IMR-90 (cell line): ENCODE results near the gene LARP4B. TPM values are rescaled to one million over a fixed set of nuclear protein-coding genes. Genes with fewer than 3 reads are reported as not detected.

Experiments
- ATAC-seq: fragments of 200-7000 bp; cut with Tn5 transposase; 2 replicates; pipeline ENCODE4 v1.9.1; 2020; ENCODE audit warnings: low read depth, mild to moderate bottlenecking, moderate library complexity
- BruUV-seq: library from RNA; stranded (reverse); fragments of 400-500 nt; replicated peaks from 2 replicates; lab custom pipeline; 2021; lab: Mats Ljungman, UMichigan
- CTCF ChIA-PET: fragments of 300-600 bp; formaldehyde crosslinking; extraction: SDS; loops from one replicate; lab custom pipeline; 2021; ENCODE audit warnings: antibody characterized with exemption; lab: Yijun Ruan, JAX
- POLR2A ChIA-PET: fragments of 300-600 bp; sonication (Branson Sonifier 250); formaldehyde crosslinking; loops from one replicate; lab custom pipeline; 2022; ENCODE audit warnings: antibody characterized with exemption; ENCODE audit not compliant: unreplicated experiment; lab: Charles Lee
- DNase-seq: peaks from one replicate; pipeline ENCODE4 v3.0.0; 2013
- H2AFZ ChIP-seq: replicated peaks from 2 replicates; pipeline ENCODE3; 2013; ENCODE audit warnings: low read length, mild to moderate bottlenecking; ENCODE audit not compliant: poor library complexity
- H2AK5ac ChIP-seq: 2 replicates; pipeline ENCODE4 v1.6.1; 2013; ENCODE audit warnings: low read depth, low read length, inconsistent platforms
- H2AK9ac ChIP-seq: replicated peaks from 2 replicates; pipeline ENCODE3; 2013; ENCODE audit warnings: mild to moderate bottlenecking, low read depth, low read length, moderate library complexity; ENCODE audit not compliant: poor library complexity
- H2BK120ac ChIP-seq: 2 replicates; pipeline ENCODE4 v1.6.1; 2013; ENCODE audit warnings: low read depth, low read length, inconsistent platforms
- H2BK15ac ChIP-seq: 3 replicates; pipeline ENCODE4 v1.6.1; 2013; ENCODE audit warnings: low read depth, low read length, inconsistent platforms
- H2BK20ac ChIP-seq: 2 replicates; pipeline ENCODE4 v1.6.1; 2013; ENCODE audit warnings: low read depth, mild to moderate bottlenecking, inconsistent platforms, low read length, moderate library complexity
- H2BK5ac ChIP-seq: 2 replicates; pipeline ENCODE4 v1.6.1; 2013; ENCODE audit warnings: mild to moderate bottlenecking, low read depth, low read length, inconsistent platforms; ENCODE audit not compliant: poor library complexity, severe bottlenecking
- H3K14ac ChIP-seq: replicated peaks from 2 replicates; pipeline ENCODE4 v1.6.1; 2013; ENCODE audit warnings: low read depth, low read length, inconsistent platforms
- H3K18ac ChIP-seq: 2 replicates; pipeline ENCODE4 v1.6.1; 2013; ENCODE audit warnings: low read depth, low read length, control low read depth
- H3K23ac ChIP-seq: 2 replicates; pipeline ENCODE4 v1.6.1; 2013; ENCODE audit warnings: low read depth, low read length, inconsistent platforms
- H3K27ac ChIP-seq: 2 replicates; pipeline ENCODE4 v1.5.1; 2013; ENCODE audit warnings: mild to moderate bottlenecking, control low read depth, low read length; ENCODE audit not compliant: insufficient read depth
- H3K27me3 ChIP-seq: 2 replicates; pipeline ENCODE4 v1.6.1; 2013; ENCODE audit warnings: low read length; ENCODE audit not compliant: control insufficient read depth, insufficient read depth
- H3K36me3 ChIP-seq: 2 replicates; pipeline ENCODE4 v1.6.1; 2013; ENCODE audit warnings: low read length, mixed read lengths; ENCODE audit not compliant: control insufficient read depth, insufficient read depth
- H3K4ac ChIP-seq: 2 replicates; pipeline ENCODE4 v1.6.1; 2013; ENCODE audit warnings: low read depth, low read length, inconsistent platforms
- H3K4me1 ChIP-seq: 2 replicates; pipeline ENCODE4 v1.6.1; 2013; ENCODE audit warnings: low read length, mixed read lengths; ENCODE audit not compliant: control insufficient read depth, insufficient read depth
- H3K4me2 ChIP-seq: 2 replicates; pipeline ENCODE4 v1.6.1; 2013; ENCODE audit warnings: low read depth, mild to moderate bottlenecking, control low read depth, low read length, moderate library complexity
- H3K4me3 ChIP-seq: 2 replicates; pipeline ENCODE4 v1.5.1; 2013; ENCODE audit warnings: low read depth, mild to moderate bottlenecking, control low read depth, low read length, moderate library complexity; ENCODE audit not compliant: insufficient read depth
- H3K56ac ChIP-seq: 2 replicates; pipeline ENCODE4 v1.6.1; 2013; ENCODE audit warnings: low read length, inconsistent platforms; ENCODE audit not compliant: insufficient read depth; ENCODE audit errors: extremely low read depth
- H3K79me1 ChIP-seq, 2 experiments: 2 replicates each; pipeline ENCODE4 v1.6.1; 2013; ENCODE audit warnings: low read length in 2 of 2, inconsistent platforms in 1 of 2, low read depth in 1 of 2
- H3K9ac ChIP-seq: 2 replicates; pipeline ENCODE4 v1.6.1; 2013; ENCODE audit warnings: low read depth, low read length, control low read depth
- H3K9me1 ChIP-seq: 2 replicates; pipeline ENCODE4 v1.6.1; 2013; ENCODE audit warnings: low read length, inconsistent platforms; ENCODE audit not compliant: insufficient read depth
- H3K9me3 ChIP-seq: 2 replicates; pipeline ENCODE4 v1.6.1; 2013; ENCODE audit warnings: low read length; ENCODE audit not compliant: control insufficient read depth, insufficient read depth
- H4K20me1 ChIP-seq: 2 replicates; pipeline ENCODE4 v1.6.1; 2013; ENCODE audit warnings: low read length, inconsistent platforms; ENCODE audit not compliant: insufficient read depth
- H4K5ac ChIP-seq: 2 replicates; pipeline ENCODE4 v1.6.1; 2013; ENCODE audit warnings: mild to moderate bottlenecking, low read depth, low read length, control low read depth
- H4K8ac ChIP-seq, 2 experiments: 2 replicates each; pipeline ENCODE4 v1.6.1; 2013; ENCODE audit warnings: low read depth in 2 of 2, low read length in 2 of 2, control low read depth in 1 of 2, inconsistent platforms in 1 of 2
- H4K91ac ChIP-seq: 2 replicates; pipeline ENCODE4 v1.6.1; 2013; ENCODE audit warnings: low read depth, low read length, inconsistent platforms; ENCODE audit not compliant: insufficient read depth
- BHLHE40 ChIP-seq: fragments of 150-350 bp; IDR thresholded peaks from 2 replicates; pipeline ENCODE4 v1.6.1; 2016; ENCODE audit warnings: mild to moderate bottlenecking, low read depth, low read length
- CEBPB ChIP-seq: IDR thresholded peaks from 2 replicates; pipeline ENCODE4 v1.6.1; 2012; ENCODE audit warnings: low read depth, low read length, improper control_type of control experiment
- ELK1 ChIP-seq: fragments of 150-350 bp; IDR thresholded peaks from 2 replicates; pipeline ENCODE4 v1.6.1; 2016; ENCODE audit warnings: low read depth, mild to moderate bottlenecking, low read length, moderate library complexity, borderline replicate concordance
- FOS ChIP-seq: fragments of 150-350 bp; IDR thresholded peaks from 2 replicates; pipeline ENCODE4 v1.6.1; 2016; ENCODE audit warnings: low read depth, low read length
- MAZ ChIP-seq: IDR thresholded peaks from 2 replicates; pipeline ENCODE4 v1.6.1; 2012; ENCODE audit warnings: low read depth, mild to moderate bottlenecking, low read length, improper control_type of control experiment, moderate library complexity, borderline replicate concordance
- MXI1 ChIP-seq: IDR thresholded peaks from 2 replicates; pipeline ENCODE4 v1.6.1; 2012; ENCODE audit warnings: low read depth, mild to moderate bottlenecking, low read length, moderate library complexity, borderline replicate concordance
- NFE2L2 ChIP-seq: fragments of 150-350 bp; IDR thresholded peaks from 2 replicates; pipeline ENCODE4 v1.6.1; 2016; ENCODE audit warnings: low read depth, mild to moderate bottlenecking, low read length
- POLR2A ChIP-seq: IDR thresholded peaks from 2 replicates; pipeline ENCODE4 v1.6.1; 2012; ENCODE audit warnings: mild to moderate bottlenecking, low read depth, low read length
- RAD21 ChIP-seq: IDR thresholded peaks from 2 replicates; pipeline ENCODE4 v1.6.1; 2012; ENCODE audit warnings: low read length, improper control_type of control experiment
- RCOR1 ChIP-seq: IDR thresholded peaks from 2 replicates; pipeline ENCODE4 v1.6.1; 2012; ENCODE audit warnings: mild to moderate bottlenecking, low read length, improper control_type of control experiment; ENCODE audit not compliant: insufficient replicate concordance
- USF2 ChIP-seq: fragments of 150-350 bp; IDR thresholded peaks from 2 replicates; pipeline ENCODE4 v1.6.1; 2017; ENCODE audit warnings: mild to moderate bottlenecking, antibody characterized with exemption, low read length, low read depth
- WGBS, 2 experiments: methylation state at CpG; one replicate each; pipeline versions ENCODE4 v1.1.5 to v1.1.7; 2013; ENCODE audit warnings: missing lambda C conversion rate in 2 of 2; ENCODE audit not compliant: insufficient read length in 1 of 2; ENCODE audit errors: extremely low coverage in 2 of 2; 5-methylcytosine and 5-hydroxymethylcytosine counted together
- dilution Hi-C: fragments of 300-500 bp; cut with HindIII; formaldehyde crosslinking; loops from one replicate; pipeline ENCODE4 v1.14.3; 2018; ENCODE audit warnings: low sequenced_read_pairs; ENCODE audit not compliant: unreplicated experiment
- in situ Hi-C: fragments of 300-500 bp; cut with MboI; formaldehyde crosslinking; loops from 3 replicates; pipeline ENCODE4 v1.14.3; 2019; ENCODE audit warnings: low sequenced_read_pairs, inconsistent platforms, mixed read lengths
- intact Hi-C: fragments of 100-400 bp; cut with micrococcal nuclease; formaldehyde crosslinking; loops from 2 replicates; pipeline ENCODE4 v1.10.0; 2022
- polyA plus RNA-seq, 3 experiments: library from polyadenylated mRNA; depleted of rRNA; stranded (reverse); fragments of >200 nt; gene quantifications; 2 replicates each; pipeline ENCODE4 v1.2.3, GENCODE V29; 2012; ENCODE audit warnings: low replicate concordance in 1 of 3
- total RNA-seq: library from RNA; depleted of rRNA; stranded (reverse); fragments of >200 nt; gene quantifications from 2 replicates; pipeline ENCODE4 v1.2.3, GENCODE V29; 2012

The LARP4B gene
- total and polyA plus RNA-seq, 2 of the 4 experiments (the other 2 are of a cell fraction) = 24.3 to 25.5 TPM

- ChIA-PET POLR2A (no interaction called here), CTCF (no interaction called here)
- no peaks in the 10 kb centered on the region for H3K36me3 ChIP-seq
- no CpG with 5 or more reads among the region's 13 CpGs for WGBS, 2 experiments
- no TSS peak for BruUV-seq
- in situ Hi-C loops = no loop called here
- no peak overlapping the region for H2AK5ac ChIP-seq
- no peak overlapping the region for H3K56ac ChIP-seq
- H3K9me1 ChIP-seq = no peaks in the 10 kb centered on the region
- no peak overlapping the region for H3K27ac ChIP-seq
- intact Hi-C loops = no loop called here
- dilution Hi-C loops = no loop called here
- no peak overlapping the region for H3K9ac ChIP-seq
- TF ChIP-seq ELK1 (no peak), USF2 (no peak), RCOR1 (no peak), MAZ (no peak), MXI1 (no peak), FOS (no peak), CEBPB (no peak), POLR2A (no peak), RAD21 (no peak), NFE2L2 (no peak), BHLHE40 (no peak)
- DNase-seq (no peak), ATAC-seq (no peak)
- H2BK15ac ChIP-seq = no peak overlapping the region
- H2BK5ac ChIP-seq = no peak overlapping the region
- H2BK120ac ChIP-seq = no peak overlapping the region
- no peak overlapping the region for H4K5ac ChIP-seq
- H3K9me3 ChIP-seq = peaks cover 12% of the 10 kb centered on the region
- H3K18ac ChIP-seq = no peak overlapping the region
- H2AFZ ChIP-seq = no peak overlapping the region
- peaks cover 2% of the 10 kb centered on the region for H3K4me1 ChIP-seq
- no peaks in the 10 kb centered on the region for H4K20me1 ChIP-seq
- no peak overlapping the region for H3K14ac ChIP-seq
- no peak overlapping the region for H2BK20ac ChIP-seq
- H3K4me3 ChIP-seq = no peak overlapping the region
- no peak overlapping the region for H4K91ac ChIP-seq
- no peak overlapping the region for H2AK9ac ChIP-seq
- peaks cover 6% of the 10 kb centered on the region; the same call in 1 of the 2 replicates for H3K27me3 ChIP-seq
- no peak overlapping the region for H3K4me2 ChIP-seq
- H4K8ac ChIP-seq = no peak overlapping the region
- no peak overlapping the region for H3K4ac ChIP-seq
- no peaks in the 10 kb centered on the region for H3K79me1 ChIP-seq
- H3K23ac ChIP-seq = no peak overlapping the region
These were observed 157.3 kb downstream of the LARP4B start for GRCh38 chr10:774223-774622.
